ENCODE measurements around the gene FSTL4. TPM values are rescaled to one million over a fixed set of nuclear protein-coding genes. Genes with fewer than 3 reads are reported as not detected.

The FSTL4 gene
- total RNA-seq, 4 donors from 2014 or later, result 0.22 to 0.47 (median 0.27) TPM; not detected in 1

GRCh38 chr5:133230823-133231578, 381.3 kb downstream of the FSTL4 start:
- H3K4me1 ChIP-seq, result no peaks in the 10 kb centered on the region
- H3K27me3 ChIP-seq, result no peaks in the 10 kb centered on the region
- no peaks in the 10 kb centered on the region for H3K36me3 ChIP-seq
- TF ChIP-seq EP300 (IDR thresholded peaks at IDR 0.05) (no peak), POLR2A (IDR thresholded peaks at IDR 0.05) (no peak), CTCF (IDR thresholded peaks at IDR 0.05) (no peak), POLR2AphosphoS5 (IDR thresholded peaks at IDR 0.05) (no peak)
- no peak for ATAC-seq
- no peak overlapping the region for H3K27ac ChIP-seq
- H3K4me3 ChIP-seq, result no peak overlapping the region
- H3K9me3 ChIP-seq, result no peaks in the 10 kb centered on the region
- WGBS, 2 donors (ENCODE audit: low coverage in 1 of 2), result 64% methylated on average over 9 of the region's 9 CpGs; no CpG with 5 or more reads in 1 of the 2 donors

- no peak for TF ChIP-seq EP300 (IDR thresholded peaks at IDR 0.05)
- no peak for TF ChIP-seq POLR2AphosphoS5 (IDR thresholded peaks at IDR 0.05)
- no peak for TF ChIP-seq CTCF (IDR thresholded peaks at IDR 0.05)
- TF ChIP-seq POLR2A (IDR thresholded peaks at IDR 0.05), result no peak
- Histone ChIP-seq H3K4me3 (no peak overlapping the region), H3K27me3 (no peaks in the 10 kb centered on the region), H3K9me3 (no peaks in the 10 kb centered on the region), H3K36me3 (no peaks in the 10 kb centered on the region), H3K27ac (no peak overlapping the region), H3K4me1 (no peaks in the 10 kb centered on the region)
- ATAC-seq, result no peak
- 78 to 80% methylated on average over 1 to 2 of the region's 8 CpGs for WGBS, 2 donors (ENCODE audit: low coverage in 1 of 2)
Measured at GRCh38 chr5:133229931-133230664, 382.2 kb downstream of the FSTL4 start.

GRCh38 chr5:133228316-133228715, 384.0 kb downstream of the FSTL4 start:
- 67 to 75% methylated on average over 1 of the region's 1 CpG for WGBS, 2 donors (ENCODE audit: low coverage in 1 of 2)
- Histone ChIP-seq H3K27me3 (no peaks in the 10 kb centered on the region), H3K9me3 (no peaks in the 10 kb centered on the region), H3K4me1 (no peaks in the 10 kb centered on the region), H3K36me3 (no peaks in the 10 kb centered on the region), H3K4me3 (no peak overlapping the region), H3K27ac (no peak overlapping the region)
- no peak for ATAC-seq
- TF ChIP-seq EP300 (IDR thresholded peaks at IDR 0.05) (no peak), POLR2AphosphoS5 (IDR thresholded peaks at IDR 0.05) (no peak), POLR2A (IDR thresholded peaks at IDR 0.05) (no peak), CTCF (IDR thresholded peaks at IDR 0.05) (no peak)

- no peaks in the 10 kb centered on the region for H3K27me3 ChIP-seq
- no peak overlapping the region for H3K4me3 ChIP-seq
- H3K9me3 ChIP-seq, result no peaks in the 10 kb centered on the region
- WGBS, 2 donors (ENCODE audit: low coverage in 1 of 2), result 81 to 87% methylated on average over 4 to 6 of the region's 6 CpGs
- H3K4me1 ChIP-seq, result no peaks in the 10 kb centered on the region
- ATAC-seq, result no peak
- no peaks in the 10 kb centered on the region for H3K36me3 ChIP-seq
- no peak overlapping the region for H3K27ac ChIP-seq
- no peak for TF ChIP-seq CTCF (IDR thresholded peaks at IDR 0.05)
Measured at GRCh38 chr5:133227897-133228296, 384.4 kb downstream of the FSTL4 start.

- H3K27ac ChIP-seq, result no peak overlapping the region
- H3K4me1 ChIP-seq, result no peaks in the 10 kb centered on the region
- no peak overlapping the region for H3K4me3 ChIP-seq
- WGBS, 2 donors (ENCODE audit: low coverage in 1 of 2), result 21 to 73% methylated on average over 2 of the region's 3 CpGs
- H3K36me3 ChIP-seq, result no peaks in the 10 kb centered on the region
- H3K9me3 ChIP-seq, result no peaks in the 10 kb centered on the region
- H3K27me3 ChIP-seq, result no peaks in the 10 kb centered on the region
- no peak for ATAC-seq
- TF ChIP-seq EP300 (IDR thresholded peaks at IDR 0.05), result no peak
- TF ChIP-seq POLR2AphosphoS5 (IDR thresholded peaks at IDR 0.05), result no peak
- TF ChIP-seq POLR2A (IDR thresholded peaks at IDR 0.05), result no peak
- no peak for TF ChIP-seq CTCF (IDR thresholded peaks at IDR 0.05)
Measured at GRCh38 chr5:133227082-133227481, 385.3 kb downstream of the FSTL4 start.
